Measurements from ENCODE around the gene UBAC2. TPM values are rescaled to one million over a fixed set of nuclear protein-coding genes. Genes with fewer than 3 reads are reported as not detected.

UBAC2 gene
- total RNA-seq, 1 donor from 2014 or later, result 70.8 TPM

GRCh38 chr13:99162567-99163361, 37.9 kb upstream of the UBAC2 start:
- Mint-ChIP-seq H3K36me3 (ENCODE audit: low read depth) (no peaks in the 10 kb centered on the region), H3K9me3 (ENCODE audit: low read depth) (peaks cover under 1% of the 10 kb centered on the region), H3K27ac (ENCODE audit: unreplicated experiment) (no peak overlapping the region), H3K4me1 (ENCODE audit: low read depth) (peaks cover 4% of the 10 kb centered on the region), H3K4me3 (ENCODE audit: unreplicated experiment) (no peak overlapping the region), H3K27me3 (ENCODE audit: low read depth) (no peaks in the 10 kb centered on the region)
- no peak for TF ChIP-seq CTCF (IDR thresholded peaks at IDR 0.05)
- no peak for DNase-seq (ENCODE audit: low spot score)

GRCh38 chr13:99164226-99164625, 36.4 kb upstream of the UBAC2 start:
- no peak for DNase-seq (ENCODE audit: low spot score)
- peaks cover 4% of the 10 kb centered on the region for H3K9me3 Mint-ChIP-seq (ENCODE audit: low read depth)
- H3K36me3 Mint-ChIP-seq (ENCODE audit: low read depth), result no peaks in the 10 kb centered on the region
- TF ChIP-seq CTCF (IDR thresholded peaks at IDR 0.05), result no peak
- H3K4me1 Mint-ChIP-seq (ENCODE audit: low read depth), result peaks cover 4% of the 10 kb centered on the region
- H3K27me3 Mint-ChIP-seq (ENCODE audit: low read depth), result peaks cover under 1% of the 10 kb centered on the region
- no peak overlapping the region for H3K4me3 Mint-ChIP-seq (ENCODE audit: unreplicated experiment)
- H3K27ac Mint-ChIP-seq (ENCODE audit: unreplicated experiment), result no peak overlapping the region

- TF ChIP-seq CTCF (IDR thresholded peaks at IDR 0.05), result no peak
- no peaks in the 10 kb centered on the region for H3K36me3 Mint-ChIP-seq (ENCODE audit: low read depth)
- no peak for DNase-seq (ENCODE audit: low spot score)
- H3K27ac Mint-ChIP-seq (ENCODE audit: unreplicated experiment), result no peak overlapping the region
- no peak overlapping the region for H3K4me3 Mint-ChIP-seq (ENCODE audit: unreplicated experiment)
- H3K4me1 Mint-ChIP-seq (ENCODE audit: low read depth), result peaks cover 4% of the 10 kb centered on the region
- H3K9me3 Mint-ChIP-seq (ENCODE audit: low read depth), result peaks cover 10% of the 10 kb centered on the region
- H3K27me3 Mint-ChIP-seq (ENCODE audit: low read depth), result peaks cover 6% of the 10 kb centered on the region
Measured at GRCh38 chr13:99165753-99166587, 34.7 kb upstream of the UBAC2 start.

GRCh38 chr13:99172951-99173350, 27.7 kb upstream of the UBAC2 start:
- no peak for DNase-seq (ENCODE audit: low spot score)
- Mint-ChIP-seq H3K27ac (ENCODE audit: unreplicated experiment) (no peak overlapping the region), H3K27me3 (ENCODE audit: low read depth) (peaks cover 12% of the 10 kb centered on the region), H3K4me1 (ENCODE audit: low read depth) (peaks cover 5% of the 10 kb centered on the region), H3K36me3 (ENCODE audit: low read depth) (no peaks in the 10 kb centered on the region), H3K4me3 (ENCODE audit: unreplicated experiment) (no peak overlapping the region), H3K9me3 (ENCODE audit: low read depth) (peaks cover 7% of the 10 kb centered on the region)
- TF ChIP-seq CTCF (IDR thresholded peaks at IDR 0.05), result no peak

GRCh38 chr13:99173606-99174005, 27.0 kb upstream of the UBAC2 start:
- no peak for TF ChIP-seq CTCF (IDR thresholded peaks at IDR 0.05)
- DNase-seq (ENCODE audit: low spot score), result no peak
- H3K4me3 Mint-ChIP-seq (ENCODE audit: unreplicated experiment), result no peak overlapping the region
- peaks cover 7% of the 10 kb centered on the region for H3K9me3 Mint-ChIP-seq (ENCODE audit: low read depth)
- no peaks in the 10 kb centered on the region for H3K36me3 Mint-ChIP-seq (ENCODE audit: low read depth)
- H3K27ac Mint-ChIP-seq (ENCODE audit: unreplicated experiment), result no peak overlapping the region
- H3K27me3 Mint-ChIP-seq (ENCODE audit: low read depth), result peaks cover 14% of the 10 kb centered on the region
- H3K4me1 Mint-ChIP-seq (ENCODE audit: low read depth), result peaks cover 5% of the 10 kb centered on the region
